T-helper 2 cell treated with Interferon-gamma antibody and Interleukin-4, amounts not matched to agents 5 μg/mL and 100 μg/mL, for 36 hours (primary cell): ENCODE data around the gene IZUMO2.
"Not testable (repeated sequence)": the region's sequence is repeated elsewhere in the genome, so short reads cannot be mapped to it uniquely, and the experiment has no call there.

ENCODE experiments used
- DNase-seq: peaks from one replicate; pipeline ENCODE4 v3.0.0; 2021; ENCODE audit warnings: low spot score
- H3K27ac Mint-ChIP-seq: one replicate; pipeline ENCODE4 v1.8.0; 2021; ENCODE audit warnings: mild to moderate bottlenecking, mixed read lengths
- H3K27me3 Mint-ChIP-seq: one replicate; pipeline ENCODE4 v1.8.0; 2021; ENCODE audit warnings: low read depth, mixed read lengths
- H3K36me3 Mint-ChIP-seq: one replicate; pipeline ENCODE4 v1.8.0; 2021; ENCODE audit warnings: low read depth, mixed read lengths
- H3K4me1 Mint-ChIP-seq: one replicate; pipeline ENCODE4 v1.8.0; 2021; ENCODE audit warnings: low read depth, mixed read lengths
- H3K4me3 Mint-ChIP-seq: one replicate; pipeline ENCODE4 v1.8.0; 2022; ENCODE audit warnings: mild to moderate bottlenecking, moderate library complexity, mixed read lengths
- H3K9me3 Mint-ChIP-seq: one replicate; pipeline ENCODE4 v1.8.0; 2021; ENCODE audit warnings: mixed read lengths

IZUMO2 gene

DNA sequence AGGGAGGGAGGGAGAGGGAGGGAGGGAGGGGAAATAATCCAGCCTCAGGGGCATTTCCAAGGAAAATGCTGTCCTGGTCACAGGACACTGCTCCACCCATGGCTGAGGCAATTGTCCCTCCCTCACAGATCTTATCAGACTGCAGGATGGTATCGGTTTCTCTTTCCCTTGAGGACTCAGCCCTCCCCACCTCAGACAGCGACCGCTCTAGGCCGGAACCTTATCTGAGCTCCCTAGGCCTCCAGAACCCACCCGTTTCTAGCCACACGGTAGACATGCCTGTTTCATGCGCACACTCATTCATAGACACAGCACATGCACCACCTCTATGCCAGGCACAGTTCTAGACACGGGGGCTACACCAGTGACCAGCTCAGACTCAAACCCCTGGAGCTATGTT, 10.0 kb upstream of the IZUMO2 start:
- no peak for DNase-seq
- H3K9me3 Mint-ChIP-seq, result peaks cover 3% of the 10 kb centered on the region
- H3K36me3 Mint-ChIP-seq, result no peaks in the 10 kb centered on the region
- H3K27ac Mint-ChIP-seq, result no peak overlapping the region
- no peaks in the 10 kb centered on the region for H3K27me3 Mint-ChIP-seq
- no peak overlapping the region for H3K4me3 Mint-ChIP-seq
- H3K4me1 Mint-ChIP-seq, result peaks cover 6% of the 10 kb centered on the region

DNA sequence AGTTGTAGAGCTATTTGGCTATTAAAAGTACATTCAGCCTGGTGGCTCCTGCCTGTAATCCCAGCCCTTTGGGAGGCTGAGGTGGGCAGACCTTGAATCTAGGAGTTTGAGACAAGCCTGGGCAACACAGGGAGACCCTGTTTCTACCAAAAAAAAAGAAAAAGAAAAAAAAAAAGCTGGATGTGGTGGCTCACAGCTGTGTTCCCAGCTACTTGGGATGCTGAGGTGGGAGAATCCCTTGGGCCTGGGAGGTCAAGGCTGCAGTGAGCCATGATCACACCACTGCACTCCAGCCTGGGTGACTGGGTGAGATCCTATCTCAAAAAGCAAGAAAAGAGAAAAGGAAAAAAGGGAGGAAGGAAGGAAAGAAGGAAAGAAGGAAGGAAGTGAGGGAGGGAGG, 9.6 kb upstream of the IZUMO2 start:
- Mint-ChIP-seq H3K27ac (no peak overlapping the region), H3K4me3 (no peak overlapping the region), H3K27me3 (no peaks in the 10 kb centered on the region), H3K9me3 (peaks cover 3% of the 10 kb centered on the region), H3K36me3 (no peaks in the 10 kb centered on the region), H3K4me1 (peaks cover 6% of the 10 kb centered on the region)
- DNase-seq, result no peak

DNA sequence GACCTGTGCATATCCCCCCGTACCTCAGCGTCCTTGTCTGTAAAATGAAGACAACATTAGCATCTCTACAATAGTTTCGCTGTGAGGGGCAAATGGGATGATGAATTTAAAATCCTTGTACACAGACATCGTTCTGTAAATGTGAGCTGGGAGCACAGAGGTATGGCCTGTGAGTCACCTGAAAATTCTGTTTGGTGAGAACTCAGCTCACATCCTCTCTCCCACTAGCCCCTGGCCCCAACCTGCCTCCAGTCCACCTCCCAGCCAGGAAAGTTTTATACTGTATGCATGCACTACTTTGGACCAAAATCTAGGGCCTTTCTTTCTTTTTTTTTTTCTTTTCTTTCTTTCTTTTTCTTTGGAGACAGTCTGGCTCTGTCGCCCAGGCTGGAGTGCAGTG, 8.7 kb upstream of the IZUMO2 start:
- DNase-seq, result no peak
- Mint-ChIP-seq H3K27me3 (no peaks in the 10 kb centered on the region), H3K27ac (no peak overlapping the region), H3K4me3 (no peak overlapping the region), H3K9me3 (peaks cover 3% of the 10 kb centered on the region), H3K36me3 (no peaks in the 10 kb centered on the region), H3K4me1 (peaks cover 6% of the 10 kb centered on the region)

DNA sequence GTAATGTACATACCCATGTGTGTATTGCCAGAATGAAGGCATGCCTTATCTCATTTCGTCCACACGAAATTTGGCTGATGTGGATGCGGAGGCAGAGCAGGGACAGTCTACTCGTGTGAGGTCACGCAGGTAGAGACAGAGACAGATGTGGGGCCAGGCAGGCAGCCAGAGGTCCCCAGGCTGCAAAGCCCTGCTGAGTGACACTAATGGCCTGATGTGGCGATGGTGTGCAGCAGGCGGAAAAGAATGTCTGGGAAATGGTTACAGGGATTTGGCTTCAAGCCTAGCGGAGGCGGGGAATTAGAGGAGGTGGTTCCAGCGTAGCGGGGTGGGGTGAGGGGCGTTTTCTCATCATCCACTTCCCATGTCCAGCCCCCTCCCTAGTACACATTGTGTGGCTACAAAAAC, 4.2 kb upstream of the IZUMO2 start:
- no peak overlapping the region for H3K4me3 Mint-ChIP-seq
- no peak for DNase-seq
- no peaks in the 10 kb centered on the region for H3K36me3 Mint-ChIP-seq
- H3K27me3 Mint-ChIP-seq, result no peaks in the 10 kb centered on the region
- H3K9me3 Mint-ChIP-seq, result no peaks in the 10 kb centered on the region
- no peak overlapping the region for H3K27ac Mint-ChIP-seq
- H3K4me1 Mint-ChIP-seq, result no peaks in the 10 kb centered on the region

DNA sequence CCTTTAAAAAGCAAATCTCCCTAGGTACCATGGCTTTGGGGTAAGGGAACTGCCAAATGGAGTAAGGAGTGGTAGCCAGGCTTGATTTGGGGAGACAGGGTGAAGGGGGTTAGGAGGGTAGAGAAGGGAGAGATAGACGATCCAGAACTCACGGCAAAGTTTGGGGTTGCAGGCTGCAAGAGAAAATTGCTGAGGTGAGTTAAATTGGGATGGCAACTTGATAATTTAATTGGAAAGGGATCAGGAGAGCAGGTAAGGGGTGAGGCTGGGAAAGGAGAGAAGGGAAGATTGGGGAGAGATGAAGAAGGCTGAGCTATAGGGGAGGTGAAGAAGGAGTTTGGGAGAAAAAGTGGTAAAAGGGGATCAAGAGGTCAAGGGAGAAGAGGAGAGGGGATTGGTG, 4.0 kb downstream of the IZUMO2 start:
- DNase-seq, result no peak
- Mint-ChIP-seq H3K36me3 (no peaks in the 10 kb centered on the region), H3K27me3 (no peaks in the 10 kb centered on the region), H3K9me3 (no peaks in the 10 kb centered on the region), H3K27ac (no peak overlapping the region), H3K4me3 (no peak overlapping the region), H3K4me1 (no peaks in the 10 kb centered on the region)

GRCh38 chr19:50158577-50158976, 4.5 kb downstream of the IZUMO2 start:
- Mint-ChIP-seq H3K9me3 (no peaks in the 10 kb centered on the region), H3K27ac (no peak overlapping the region), H3K36me3 (no peaks in the 10 kb centered on the region), H3K27me3 (no peaks in the 10 kb centered on the region), H3K4me3 (no peak overlapping the region), H3K4me1 (no peaks in the 10 kb centered on the region)
- DNase-seq, result no peak

DNA sequence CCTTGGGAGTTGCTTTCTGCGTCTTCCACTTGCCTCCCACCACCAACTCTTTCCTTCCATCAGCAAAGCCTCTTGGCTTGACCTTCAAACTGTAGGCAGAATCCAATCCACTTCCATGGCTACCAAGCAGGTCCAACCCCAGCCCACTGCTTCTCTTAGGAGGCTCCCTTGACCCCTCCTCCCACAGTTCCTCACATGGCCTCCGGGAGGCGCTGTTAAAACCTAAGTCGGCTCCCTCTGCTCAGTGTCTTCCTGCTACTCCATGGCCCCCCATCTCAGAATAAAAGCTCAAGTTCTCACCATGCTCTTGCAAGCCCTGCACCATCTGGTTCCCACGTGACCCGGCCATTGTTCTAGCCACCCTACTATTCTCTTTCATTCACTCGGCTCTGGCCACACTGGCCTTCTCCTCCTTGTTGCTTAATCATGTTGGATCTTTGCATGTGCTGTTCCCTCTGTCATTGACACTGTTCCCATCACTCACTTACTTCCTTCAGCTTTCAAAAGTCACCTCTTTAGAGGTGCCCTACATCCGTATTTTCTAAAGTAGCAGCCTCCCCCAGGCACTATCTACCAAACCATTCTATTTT, 7.5 kb downstream of the IZUMO2 start:
- H3K4me3 Mint-ChIP-seq, result no peak overlapping the region
- DNase-seq, result no peak
- no peak overlapping the region for H3K27ac Mint-ChIP-seq
- H3K36me3 Mint-ChIP-seq, result no peaks in the 10 kb centered on the region
- H3K9me3 Mint-ChIP-seq, result no peaks in the 10 kb centered on the region
- no peaks in the 10 kb centered on the region for H3K27me3 Mint-ChIP-seq
- no peaks in the 10 kb centered on the region for H3K4me1 Mint-ChIP-seq

DNA sequence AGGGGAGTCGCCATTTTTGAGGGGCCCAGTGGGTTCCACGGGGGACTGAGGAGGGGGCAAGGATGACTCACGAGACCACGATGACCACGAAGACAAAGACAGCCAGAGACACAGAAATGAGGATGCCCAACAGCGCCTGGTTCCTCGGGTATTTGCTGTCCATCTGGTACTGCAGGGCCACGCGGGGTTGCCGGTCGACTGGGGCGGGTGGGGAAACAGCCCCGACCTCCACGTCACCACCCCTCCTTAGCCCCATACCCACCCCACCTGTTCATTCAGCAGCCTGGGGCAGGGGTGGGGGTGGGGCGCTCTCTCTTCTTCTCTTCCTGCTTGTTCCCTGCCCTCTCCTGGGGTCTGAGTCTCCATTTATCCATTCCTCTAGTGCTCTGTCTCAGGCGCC, 8.6 kb downstream of the IZUMO2 start:
- Mint-ChIP-seq H3K4me1 (no peaks in the 10 kb centered on the region), H3K36me3 (no peaks in the 10 kb centered on the region), H3K4me3 (no peak overlapping the region), H3K27me3 (no peaks in the 10 kb centered on the region), H3K27ac (no peak overlapping the region), H3K9me3 (no peaks in the 10 kb centered on the region)
- no peak for DNase-seq

DNA sequence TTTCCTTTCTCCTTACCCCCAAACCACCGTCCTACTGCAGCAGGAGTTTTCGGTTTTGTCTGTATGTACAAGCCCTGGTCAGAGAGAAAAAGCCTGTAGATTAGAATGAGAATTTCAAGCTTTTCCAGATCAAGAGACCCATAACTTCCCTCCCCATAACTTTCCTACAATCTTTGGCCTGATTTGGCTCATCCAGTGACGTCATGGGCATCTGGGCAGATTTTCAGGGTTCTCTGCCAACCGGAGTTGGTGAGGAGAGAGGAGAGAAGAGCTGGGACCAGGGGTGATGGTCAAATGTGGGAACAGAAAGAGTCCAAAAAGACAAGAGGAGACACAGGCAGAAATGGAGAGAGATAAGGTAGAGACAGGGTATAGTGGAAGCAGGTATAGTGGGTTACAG, 10.5 kb downstream of the IZUMO2 start:
- peaks cover 7% of the 10 kb centered on the region for H3K27me3 Mint-ChIP-seq
- no peak for DNase-seq
- no peak overlapping the region for H3K4me3 Mint-ChIP-seq
- H3K9me3 Mint-ChIP-seq, result peaks cover 5% of the 10 kb centered on the region
- peaks cover 1% of the 10 kb centered on the region for H3K4me1 Mint-ChIP-seq
- no peaks in the 10 kb centered on the region for H3K36me3 Mint-ChIP-seq
- H3K27ac Mint-ChIP-seq, result no peak overlapping the region

DNA sequence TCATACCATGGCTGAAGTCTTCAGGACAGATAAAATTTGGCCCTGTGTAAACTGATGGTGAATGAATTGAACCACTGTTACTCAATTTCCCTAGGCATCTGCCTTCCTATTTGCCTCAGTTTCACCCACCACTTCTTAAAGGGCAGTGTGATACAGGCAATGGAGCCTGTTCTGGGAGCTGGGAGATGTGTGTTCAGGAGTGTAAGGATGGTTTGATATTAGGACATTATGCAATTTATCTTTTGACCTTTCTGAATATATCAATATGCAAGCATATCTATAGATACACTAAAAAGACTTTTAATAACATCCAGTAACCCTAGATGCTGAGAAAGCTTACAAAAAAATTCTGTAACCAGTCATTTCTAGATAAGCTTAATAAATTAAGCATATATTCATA, 14.6 kb downstream of the IZUMO2 start:
- DNase-seq, result no peak

DNA sequence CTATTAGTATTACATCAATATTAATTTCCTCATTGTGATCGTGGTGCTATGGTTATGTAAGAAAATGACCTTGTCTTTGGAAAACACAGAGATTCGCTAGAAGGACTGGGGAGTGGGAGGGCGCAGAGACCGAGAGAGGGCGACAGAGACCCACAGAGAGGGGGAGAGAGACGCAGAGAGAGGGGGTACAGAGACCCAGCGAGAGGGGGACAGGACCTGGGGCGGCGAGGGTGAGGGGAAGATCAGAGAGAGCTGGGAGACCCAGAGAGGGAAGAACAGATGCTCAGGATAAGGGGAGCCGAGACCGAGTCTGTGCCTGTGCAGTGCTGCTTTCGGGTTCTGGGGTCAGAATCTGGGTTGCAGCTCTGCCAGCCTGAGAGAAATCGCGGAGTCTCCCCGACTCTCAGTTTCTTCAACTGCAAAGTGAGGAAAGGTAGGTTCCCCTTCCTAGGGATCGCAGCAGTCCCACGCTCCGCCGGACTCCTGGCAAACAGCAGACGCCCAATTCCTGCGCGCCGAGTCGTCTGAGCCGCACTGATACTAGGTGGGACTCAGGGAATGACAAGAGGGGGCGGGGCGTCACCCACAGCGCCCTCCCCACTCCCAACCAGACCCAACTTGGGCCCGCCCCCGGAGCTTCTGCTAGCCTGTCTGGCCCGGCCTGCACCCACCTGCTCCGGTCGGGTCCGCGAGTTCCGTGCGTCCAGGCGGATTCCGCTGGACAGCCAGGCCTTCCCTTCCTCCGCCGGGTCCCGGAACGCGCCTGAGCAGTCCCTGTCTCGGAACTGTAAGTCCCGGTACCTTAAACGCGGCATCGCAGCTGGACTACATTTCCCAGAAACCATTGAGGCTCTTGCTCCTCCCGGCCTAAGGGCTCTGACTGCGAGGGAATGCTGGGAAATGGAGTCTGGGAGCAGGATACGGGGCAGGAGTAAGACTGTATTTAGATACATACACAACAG, 15.3 kb downstream of the IZUMO2 start:
- Mint-ChIP-seq H3K27ac (no peak overlapping the region), H3K36me3 (no peaks in the 10 kb centered on the region), H3K9me3 (peaks cover 5% of the 10 kb centered on the region), H3K4me1 (peaks cover 5% of the 10 kb centered on the region), H3K27me3 (peaks cover 13% of the 10 kb centered on the region), H3K4me3 (peak overlapping the region; percentile 80)
- DNase-seq, result peak; percentile 45

More for the DNA sequence above, 14.6 kb downstream of the IZUMO2 start:
- Mint-ChIP-seq H3K36me3 (no peaks in the 10 kb centered on the region), H3K4me3 (peak overlapping the region; percentile 80), H3K9me3 (peaks cover 5% of the 10 kb centered on the region), H3K27ac (no peak overlapping the region), H3K27me3 (peaks cover 13% of the 10 kb centered on the region), H3K4me1 (peaks cover 5% of the 10 kb centered on the region)

- DNase-seq, H3K27me3 Mint-ChIP-seq, H3K4me3 Mint-ChIP-seq, H3K36me3 Mint-ChIP-seq, H3K27ac Mint-ChIP-seq, H3K9me3 Mint-ChIP-seq, H3K4me1 Mint-ChIP-seq: not testable (repeated sequence)
These were observed 21.2 kb downstream of the IZUMO2 start for GRCh38 chr19:50141921-50142320.

GRCh38 chr19:50140118-50140845, 22.8 kb downstream of the IZUMO2 start:
- H3K4me3 Mint-ChIP-seq, DNase-seq, H3K9me3 Mint-ChIP-seq, H3K27me3 Mint-ChIP-seq, H3K36me3 Mint-ChIP-seq, H3K4me1 Mint-ChIP-seq, H3K27ac Mint-ChIP-seq: not testable (repeated sequence)
